HG03064 (cell line): ENCODE data around the gene PAPPA.

Experiments
- ATAC-seq: cut with Tn5 transposase; IDR thresholded peaks from one replicate; pipeline ENCODE4 v1.9.1; 2021; ENCODE audit warnings: low read depth; ENCODE audit not compliant: unreplicated experiment

PAPPA gene

GRCh38 chr9:116181853-116182610, 28.4 kb downstream of the PAPPA start:
- no peak for ATAC-seq

- ATAC-seq: no peak
Measured at GRCh38 chr9:116182876-116183275, 29.3 kb downstream of the PAPPA start.

GRCh38 chr9:116187570-116188170, 34.1 kb downstream of the PAPPA start:
- no peak for ATAC-seq

GRCh38 chr9:116189683-116190082, 36.1 kb downstream of the PAPPA start:
- ATAC-seq: no peak

GRCh38 chr9:116190637-116191396, 37.2 kb downstream of the PAPPA start:
- ATAC-seq: no peak

- no peak for ATAC-seq
Measured at GRCh38 chr9:116191576-116192415, 38.2 kb downstream of the PAPPA start.

DNA sequence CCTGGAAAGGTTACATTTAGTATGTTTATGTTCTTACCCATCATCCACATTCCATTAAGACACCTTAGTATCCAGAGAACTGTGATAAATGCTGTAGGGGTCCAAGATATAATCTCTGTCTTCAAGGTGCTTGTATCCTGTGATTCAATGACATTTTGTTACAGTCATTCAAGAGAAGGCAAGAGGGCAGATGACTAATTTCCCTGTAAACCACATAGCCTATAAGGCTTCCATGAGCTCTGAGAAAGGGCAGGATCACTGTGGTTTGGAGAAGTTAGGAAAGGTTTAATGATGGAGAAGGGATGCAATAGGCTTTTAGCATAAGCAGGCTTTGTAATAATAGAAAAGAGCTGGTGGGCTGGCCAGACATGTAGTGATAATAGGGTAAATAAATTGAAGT, 40.0 kb downstream of the PAPPA start:
- ATAC-seq: no peak

- no peak for ATAC-seq
Measured at GRCh38 chr9:116196806-116197205, 43.2 kb downstream of the PAPPA start.

DNA sequence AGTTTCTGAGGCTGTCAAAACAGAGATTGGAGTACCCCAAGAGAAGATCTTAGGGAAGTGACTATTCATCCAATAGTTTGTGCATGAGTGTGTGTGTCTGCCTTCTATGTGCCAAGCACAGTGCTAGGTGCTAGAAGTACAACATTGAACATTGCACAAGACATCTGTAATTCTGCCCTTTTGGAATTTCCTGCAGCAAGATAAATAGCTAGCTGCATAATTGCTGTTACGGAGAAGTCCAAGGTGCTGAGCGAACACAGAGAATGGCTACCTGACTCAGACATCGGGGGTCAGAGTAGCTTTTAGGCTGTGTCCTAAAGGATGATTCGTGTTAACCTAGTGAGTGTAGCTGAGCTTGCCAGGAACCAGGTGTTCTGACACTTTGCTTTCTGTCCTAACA, 44.8 kb downstream of the PAPPA start:
- ATAC-seq: no peak

DNA sequence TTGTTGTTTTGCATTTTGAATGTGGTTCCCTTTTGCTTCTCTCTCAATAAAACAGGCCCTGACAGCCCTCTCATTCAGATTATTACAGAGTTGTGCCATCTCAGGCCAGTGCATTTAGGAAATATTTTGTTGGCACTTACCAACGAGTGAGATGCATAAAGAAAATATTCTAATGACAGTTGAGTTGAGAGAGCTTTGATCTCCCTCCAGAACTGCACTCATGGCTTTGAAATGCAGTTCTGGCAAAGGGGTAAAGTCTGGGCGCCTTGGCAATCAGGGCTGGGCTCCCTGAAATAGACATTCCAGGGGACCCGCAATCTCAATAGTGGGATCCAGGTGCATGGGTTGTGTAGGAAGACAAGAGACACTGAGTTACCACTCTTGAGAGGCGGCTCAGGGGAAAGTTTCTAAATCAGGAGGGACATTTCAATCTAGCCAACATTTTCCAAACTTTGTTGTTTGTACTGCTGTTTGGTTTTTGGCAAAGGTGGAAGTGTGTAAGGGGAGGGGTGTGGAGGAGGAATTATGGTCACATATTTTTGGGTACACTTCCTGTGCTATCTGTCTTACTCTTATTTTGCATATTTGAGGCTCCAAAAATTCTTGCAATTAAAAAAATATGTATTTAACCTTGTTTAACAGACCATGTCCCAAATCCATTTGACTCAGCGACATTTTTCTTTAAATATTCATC, 48.8 kb downstream of the PAPPA start:
- no peak for ATAC-seq

DNA sequence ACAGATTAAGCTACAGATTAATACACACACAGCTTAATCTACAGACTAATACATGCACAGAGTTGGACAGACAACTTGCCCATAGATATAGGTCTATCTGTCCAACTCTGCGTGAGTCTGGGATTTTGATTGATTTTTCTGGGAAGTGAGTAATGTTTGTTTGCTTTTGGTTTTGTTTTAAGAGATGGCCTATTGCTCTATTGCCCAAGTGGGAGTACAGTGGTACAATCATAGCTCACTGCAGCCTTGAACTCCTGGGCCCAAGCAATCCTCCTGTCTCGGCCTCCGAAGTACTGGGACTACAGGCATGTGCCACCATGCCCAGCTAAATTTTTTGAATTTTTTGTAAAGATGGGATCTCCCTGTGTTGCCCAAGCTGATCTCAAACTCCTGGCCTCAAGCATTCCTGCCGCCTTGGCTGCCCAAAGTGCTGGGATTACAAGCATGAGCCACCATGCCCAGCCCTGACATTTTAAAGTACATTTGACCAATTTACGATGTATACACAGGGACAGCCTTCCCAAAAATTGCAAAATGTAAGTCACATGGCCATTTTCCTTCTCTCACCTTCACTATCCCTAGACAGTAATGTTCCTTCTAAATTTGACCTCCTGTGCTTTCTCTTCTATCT, 50.8 kb downstream of the PAPPA start:
- ATAC-seq: no peak

DNA sequence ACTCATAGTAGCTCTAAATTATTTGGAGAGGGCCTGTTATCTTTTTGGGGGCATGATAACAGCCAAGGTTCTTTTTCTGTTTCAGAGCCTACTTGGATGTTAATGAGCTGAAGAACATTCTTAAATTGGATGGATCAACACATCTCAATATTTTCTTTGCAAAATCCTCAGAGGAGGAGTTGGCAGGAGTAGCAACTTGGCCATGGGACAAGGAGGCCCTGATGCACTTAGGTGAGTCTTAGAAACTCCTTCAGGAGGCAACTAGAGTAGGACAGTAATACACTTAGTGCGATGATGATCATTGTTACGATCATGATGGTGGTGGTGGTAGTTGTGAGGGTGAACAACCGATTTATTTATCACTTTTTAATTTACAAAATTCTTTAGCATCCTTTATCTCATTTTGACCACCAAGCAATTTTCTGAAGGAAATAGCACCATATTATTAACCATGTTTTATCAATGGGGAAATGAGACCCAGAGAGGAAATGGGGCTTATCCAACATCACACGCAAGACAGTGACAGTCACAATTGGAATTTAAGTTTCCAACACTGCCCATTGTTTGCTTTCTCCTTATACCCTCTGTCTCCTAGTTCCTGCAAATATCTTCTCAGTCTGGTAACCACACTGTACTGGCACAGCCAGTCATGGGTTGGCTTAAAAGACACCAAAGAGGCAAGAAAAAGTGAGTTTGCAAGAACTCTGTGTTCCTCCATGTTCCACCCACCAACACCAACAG, 54.0 kb downstream of the PAPPA start:
- ATAC-seq: no peak

DNA sequence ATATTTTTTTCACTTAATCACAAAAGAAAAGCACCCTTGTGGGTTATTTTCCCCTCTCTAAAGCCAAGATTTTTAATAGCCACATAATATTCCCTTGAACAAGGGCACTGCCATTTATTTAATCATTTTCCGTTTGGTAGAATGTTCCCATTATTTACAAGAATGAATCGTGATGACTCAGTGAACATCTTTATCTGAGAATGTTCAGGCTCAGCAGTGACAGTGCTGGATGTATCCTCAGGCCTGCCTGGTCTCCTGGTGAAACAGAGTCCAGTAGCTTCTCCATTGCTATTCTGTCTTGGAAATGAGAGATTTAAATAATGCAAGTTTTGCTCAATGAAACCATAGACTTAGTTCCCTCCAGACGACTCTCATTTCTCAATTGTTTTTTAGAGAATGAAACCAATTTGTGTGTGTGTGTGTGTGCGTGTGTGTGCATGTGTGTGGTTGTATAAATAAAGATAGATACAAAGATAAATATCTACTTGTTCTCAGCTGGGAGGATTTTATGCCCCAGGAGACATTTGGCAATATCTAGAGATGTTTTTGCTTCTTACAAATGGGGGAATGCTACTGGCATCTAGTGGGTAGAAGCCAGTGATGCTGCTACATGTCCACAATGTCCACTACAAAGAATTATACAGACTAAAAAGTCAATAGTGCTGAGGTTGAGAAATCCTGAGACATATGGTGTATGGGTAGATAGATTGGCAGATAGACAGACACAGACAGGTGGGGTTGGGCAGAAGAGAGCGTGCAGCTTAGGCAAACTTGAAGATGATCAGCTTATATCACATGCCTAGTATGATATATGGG, 55.0 kb downstream of the PAPPA start:
- ATAC-seq: no peak

DNA sequence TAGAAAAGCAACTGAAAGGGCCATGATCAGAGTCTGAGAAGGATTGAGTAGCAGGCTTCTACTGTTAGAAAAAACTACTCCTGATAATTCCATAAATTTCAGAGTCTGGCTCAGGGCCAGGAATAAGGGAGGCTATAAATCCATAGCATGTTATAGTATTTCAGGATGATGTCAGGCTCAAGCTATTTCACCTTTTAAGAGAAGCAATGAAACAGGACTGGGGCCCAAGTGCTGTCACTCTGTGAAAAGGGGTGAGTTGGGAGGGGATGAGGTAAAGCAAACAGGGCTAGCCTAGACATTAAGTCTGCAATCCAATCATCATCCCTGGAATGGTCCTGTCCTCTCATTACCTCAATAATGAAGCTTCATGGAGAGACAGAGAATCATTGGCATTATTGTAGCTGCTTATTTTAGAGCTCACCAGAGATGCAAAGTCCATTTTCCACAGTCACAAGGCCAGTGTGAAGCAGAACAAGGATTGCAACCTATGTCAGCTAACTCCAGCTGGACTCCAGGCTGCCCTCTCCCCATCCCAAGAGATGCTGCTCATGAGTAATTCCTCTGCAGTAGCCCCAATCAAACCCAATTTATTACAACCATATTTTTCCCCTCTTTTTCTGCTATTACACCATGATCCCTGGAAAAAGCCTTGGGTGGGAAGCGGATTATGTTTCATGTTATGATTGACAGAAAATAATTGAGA, 56.0 kb downstream of the PAPPA start:
- no peak for ATAC-seq

- ATAC-seq: no peak
Measured at GRCh38 chr9:116212986-116213692, 59.5 kb downstream of the PAPPA start.

GRCh38 chr9:116213693-116214047, 60.1 kb downstream of the PAPPA start:
- ATAC-seq: no peak

- ATAC-seq: no peak
Measured at GRCh38 chr9:116218399-116218798, 64.8 kb downstream of the PAPPA start.
